Parathyroid adenoma (tissue), 2 donors: ENCODE data around the gene MTHFD2L.

ENCODE experiments used
- H2AFZ ChIP-seq: fragments of 300-600 bp; sonication (generic); one replicate; pipeline ENCODE4 v1.7.0; 2017; ENCODE audit warnings: antibody characterized with exemption, mild to moderate bottlenecking
- H3K27ac ChIP-seq: fragments of 300-600 bp; sonication (generic); one replicate; pipeline ENCODE4 v1.7.0; 2017
- H3K27me3 ChIP-seq: fragments of 300-600 bp; sonication (generic); one replicate; pipeline ENCODE4 v1.7.0; 2017; ENCODE audit warnings: low read length; ENCODE audit not compliant: control insufficient read depth, insufficient read depth
- H3K36me3 ChIP-seq: fragments of 300-600 bp; sonication (generic); one replicate; pipeline ENCODE4 v1.7.0; 2017; ENCODE audit warnings: low read length; ENCODE audit not compliant: control insufficient read depth, insufficient read depth
- H3K4me1 ChIP-seq: fragments of 300-600 bp; sonication (generic); one replicate; pipeline ENCODE4 v1.7.0; 2017; ENCODE audit warnings: control low read depth
- H3K4me2 ChIP-seq: fragments of 300-600 bp; sonication (generic); one replicate; pipeline ENCODE4 v1.7.0; 2017; ENCODE audit warnings: low read length
- H3K4me3 ChIP-seq: fragments of 300-600 bp; sonication (generic); one replicate; pipeline ENCODE4 v1.7.0; 2017; ENCODE audit warnings: low read depth, low read length
- H3K79me2 ChIP-seq: fragments of 300-600 bp; sonication (generic); one replicate; pipeline ENCODE4 v1.7.0; 2017; ENCODE audit warnings: control low read depth
- H3K9ac ChIP-seq: fragments of 300-600 bp; sonication (generic); one replicate; pipeline ENCODE4 v1.7.0; 2017; ENCODE audit warnings: mild to moderate bottlenecking
- H3K9me3 ChIP-seq: fragments of 300-600 bp; sonication (generic); one replicate; pipeline ENCODE4 v1.7.0; 2017; ENCODE audit warnings: low read length; ENCODE audit not compliant: control insufficient read depth
- TF ChIP-seq, protein P1 (sequence below): fragments of 300-600 bp; sonication (generic); IDR thresholded peaks from one replicate; pipeline ENCODE4 v1.7.0; 2017; ENCODE audit warnings: antibody characterized with exemption, mild to moderate bottlenecking
- donor health status: primary hyperparathyroidism.

MTHFD2L gene

GRCh38 chr4:74197080-74197479 lies 39.2 kb downstream of the MTHFD2L start:
- H3K9ac ChIP-seq: no peak overlapping the region
- no peak overlapping the region for H3K4me3 ChIP-seq
- TF ChIP-seq, protein P1, sequence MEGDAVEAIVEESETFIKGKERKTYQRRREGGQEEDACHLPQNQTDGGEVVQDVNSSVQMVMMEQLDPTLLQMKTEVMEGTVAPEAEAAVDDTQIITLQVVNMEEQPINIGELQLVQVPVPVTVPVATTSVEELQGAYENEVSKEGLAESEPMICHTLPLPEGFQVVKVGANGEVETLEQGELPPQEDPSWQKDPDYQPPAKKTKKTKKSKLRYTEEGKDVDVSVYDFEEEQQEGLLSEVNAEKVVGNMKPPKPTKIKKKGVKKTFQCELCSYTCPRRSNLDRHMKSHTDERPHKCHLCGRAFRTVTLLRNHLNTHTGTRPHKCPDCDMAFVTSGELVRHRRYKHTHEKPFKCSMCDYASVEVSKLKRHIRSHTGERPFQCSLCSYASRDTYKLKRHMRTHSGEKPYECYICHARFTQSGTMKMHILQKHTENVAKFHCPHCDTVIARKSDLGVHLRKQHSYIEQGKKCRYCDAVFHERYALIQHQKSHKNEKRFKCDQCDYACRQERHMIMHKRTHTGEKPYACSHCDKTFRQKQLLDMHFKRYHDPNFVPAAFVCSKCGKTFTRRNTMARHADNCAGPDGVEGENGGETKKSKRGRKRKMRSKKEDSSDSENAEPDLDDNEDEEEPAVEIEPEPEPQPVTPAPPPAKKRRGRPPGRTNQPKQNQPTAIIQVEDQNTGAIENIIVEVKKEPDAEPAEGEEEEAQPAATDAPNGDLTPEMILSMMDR: no peak

DNA sequence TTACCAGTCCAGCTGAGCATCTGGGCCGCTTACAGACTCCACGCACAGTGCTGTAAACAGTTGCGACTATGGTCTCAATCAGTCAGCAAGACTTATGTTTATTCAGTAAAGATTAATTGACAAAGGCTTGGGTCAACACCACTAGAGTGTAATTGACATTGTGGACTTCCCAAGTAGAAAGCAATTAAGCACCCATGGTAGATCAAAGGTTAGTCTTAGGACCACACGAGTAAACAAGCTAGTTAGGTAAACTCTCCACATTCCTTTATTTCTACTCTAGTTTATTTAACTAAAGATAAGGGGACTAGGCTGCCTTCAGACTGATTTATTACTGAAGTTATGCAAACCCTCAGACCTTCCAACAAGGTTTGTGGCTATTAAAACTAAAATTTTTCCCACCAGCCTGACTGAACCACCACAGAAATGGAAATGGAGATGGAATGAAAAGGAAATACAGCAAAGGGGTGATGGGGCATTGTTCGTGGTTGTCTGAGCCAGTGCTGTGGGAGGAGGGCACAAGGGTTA lies 44.2 kb downstream of the MTHFD2L start:
- H3K27me3 ChIP-seq: no peaks in the 10 kb centered on the region
- TF ChIP-seq, protein P1: no peak
- H3K36me3 ChIP-seq: no peaks in the 10 kb centered on the region
- H3K4me2 ChIP-seq: no peak overlapping the region
- H3K79me2 ChIP-seq: no peaks in the 10 kb centered on the region
- no peak overlapping the region for H3K9ac ChIP-seq
- H3K4me1 ChIP-seq: no peaks in the 10 kb centered on the region
- no peak overlapping the region for H2AFZ ChIP-seq
- no peak overlapping the region for H3K4me3 ChIP-seq
- no peak overlapping the region for H3K27ac ChIP-seq
- no peaks in the 10 kb centered on the region for H3K9me3 ChIP-seq

More at GRCh38 chr4:74197080-74197479, 39.2 kb downstream of the MTHFD2L start:
- no peaks in the 10 kb centered on the region for H3K9me3 ChIP-seq
- H3K36me3 ChIP-seq: no peaks in the 10 kb centered on the region
- H3K4me1 ChIP-seq: no peaks in the 10 kb centered on the region
- H2AFZ ChIP-seq: no peak overlapping the region
- H3K27me3 ChIP-seq: no peaks in the 10 kb centered on the region
- H3K27ac ChIP-seq: no peak overlapping the region
- H3K4me2 ChIP-seq: no peak overlapping the region
- H3K79me2 ChIP-seq: no peaks in the 10 kb centered on the region

DNA sequence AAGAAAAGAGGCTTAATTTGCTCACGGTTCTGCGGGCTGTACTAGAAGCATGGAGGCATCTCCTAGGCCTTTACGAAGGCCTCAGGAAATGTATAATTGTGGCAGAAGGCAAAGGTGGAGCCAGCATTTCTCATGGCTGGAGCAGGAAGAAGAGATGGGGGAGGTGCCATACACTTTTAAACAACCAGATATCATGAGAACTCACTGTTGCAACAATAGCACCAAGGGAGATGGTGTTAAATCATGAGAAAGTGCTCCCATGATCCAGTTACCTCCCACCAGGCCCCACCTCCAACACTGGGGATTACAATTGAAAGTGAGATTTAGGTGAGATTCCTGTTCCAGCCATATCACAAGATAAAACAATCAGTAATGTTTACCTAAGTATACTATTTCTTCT lies 45.5 kb downstream of the MTHFD2L start:
- TF ChIP-seq, protein P1: no peak
- Histone ChIP-seq H3K4me3 (no peak overlapping the region), H3K27me3 (no peaks in the 10 kb centered on the region), H3K27ac (no peak overlapping the region), H3K4me1 (no peaks in the 10 kb centered on the region), H3K79me2 (no peaks in the 10 kb centered on the region), H2AFZ (no peak overlapping the region), H3K36me3 (no peaks in the 10 kb centered on the region), H3K9me3 (no peaks in the 10 kb centered on the region), H3K9ac (no peak overlapping the region), H3K4me2 (no peak overlapping the region)

GRCh38 chr4:74205046-74205445 lies 47.1 kb downstream of the MTHFD2L start:
- TF ChIP-seq, protein P1: no peak
- H3K79me2 ChIP-seq: no peaks in the 10 kb centered on the region

DNA sequence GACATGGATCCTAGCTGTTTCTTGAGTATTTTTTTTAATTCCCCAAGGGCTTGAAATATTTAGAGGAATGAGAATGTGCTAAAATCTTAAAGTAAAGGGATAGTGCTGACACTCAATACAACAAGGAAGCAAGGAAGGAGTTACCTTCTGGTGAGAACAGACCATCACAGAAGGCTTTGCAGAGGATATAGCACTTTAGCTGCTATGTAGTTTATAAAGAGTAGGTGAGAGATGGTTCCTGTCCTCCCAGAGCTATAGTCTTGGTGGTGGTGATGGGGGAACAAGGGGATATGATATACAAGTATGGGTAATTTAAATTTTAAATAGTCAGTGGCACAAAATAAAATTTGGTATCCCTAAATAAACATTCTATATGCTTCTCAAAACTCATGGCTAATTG lies 47.6 kb downstream of the MTHFD2L start:
- no peak overlapping the region for H3K27ac ChIP-seq
- H3K9ac ChIP-seq: no peak overlapping the region
- no peak overlapping the region for H3K4me2 ChIP-seq
- no peaks in the 10 kb centered on the region for H3K9me3 ChIP-seq
- H3K27me3 ChIP-seq: no peaks in the 10 kb centered on the region
- no peaks in the 10 kb centered on the region for H3K4me1 ChIP-seq
- no peak overlapping the region for H2AFZ ChIP-seq
- no peaks in the 10 kb centered on the region for H3K36me3 ChIP-seq
- H3K79me2 ChIP-seq: no peaks in the 10 kb centered on the region
- H3K4me3 ChIP-seq: no peak overlapping the region
- TF ChIP-seq, protein P1: no peak

More at GRCh38 chr4:74205046-74205445, 47.1 kb downstream of the MTHFD2L start:
- no peaks in the 10 kb centered on the region for H3K27me3 ChIP-seq
- no peaks in the 10 kb centered on the region for H3K9me3 ChIP-seq
- no peak overlapping the region for H3K9ac ChIP-seq
- no peaks in the 10 kb centered on the region for H3K4me1 ChIP-seq
- H3K27ac ChIP-seq: no peak overlapping the region
- H3K36me3 ChIP-seq: no peaks in the 10 kb centered on the region
- H2AFZ ChIP-seq: no peak overlapping the region
- no peak overlapping the region for H3K4me3 ChIP-seq
- H3K4me2 ChIP-seq: no peak overlapping the region
